ENCODE results near the gene DHRSX.

Gene DHRSX

DNA sequence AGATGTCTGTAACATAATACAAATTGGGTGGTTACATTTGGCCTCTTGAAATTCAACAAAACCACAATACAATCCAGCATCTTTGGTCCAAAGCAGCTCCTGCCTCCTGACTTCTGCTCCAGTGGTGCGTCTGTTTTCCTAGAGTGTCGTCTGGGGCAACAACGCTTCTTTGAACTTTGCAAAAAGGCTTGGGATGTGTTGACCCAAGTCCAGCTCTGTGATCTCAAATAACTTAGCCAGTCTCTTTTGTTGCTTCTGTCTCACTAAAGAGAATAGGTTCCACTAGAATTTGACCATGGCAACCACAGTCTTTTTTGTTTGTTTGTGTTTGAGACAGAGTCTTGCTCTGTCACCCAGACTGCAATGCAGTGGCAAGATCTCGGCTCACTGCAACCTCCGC, 324.0 kb downstream of the DHRSX start:
- Histone ChIP-seq H3K9ac (ENCODE audit: low read depth, low read length) (no peak overlapping the region), H3K9me3 (ENCODE audit: control insufficient read depth, insufficient read depth, low read length) (no peaks in the 10 kb centered on the region), H3K36me3 (ENCODE audit: insufficient read depth, low read length) (no peaks in the 10 kb centered on the region), H3K4me1 (ENCODE audit: insufficient read depth, low read length) (no peaks in the 10 kb centered on the region)

DNA sequence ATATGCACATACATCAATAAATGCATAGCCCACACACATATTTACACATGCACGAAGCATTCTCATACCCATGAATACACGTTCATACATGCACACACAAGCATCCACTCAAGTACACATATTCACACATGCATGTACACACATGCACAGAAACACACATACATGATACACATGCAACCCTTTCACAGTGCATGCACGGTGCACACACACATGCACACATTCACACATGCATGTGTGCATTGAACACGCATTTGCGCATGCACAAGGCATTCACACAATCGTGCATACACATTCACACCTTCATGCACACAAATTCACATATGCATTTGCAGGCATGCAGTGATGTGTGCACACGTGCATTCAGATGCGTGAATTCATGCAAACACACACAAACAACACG, 324.5 kb downstream of the DHRSX start:
- Histone ChIP-seq H3K36me3 (ENCODE audit: insufficient read depth, low read length) (no peaks in the 10 kb centered on the region), H3K9me3 (ENCODE audit: control insufficient read depth, insufficient read depth, low read length) (no peaks in the 10 kb centered on the region), H3K4me1 (ENCODE audit: insufficient read depth, low read length) (no peaks in the 10 kb centered on the region), H3K9ac (ENCODE audit: low read depth, low read length) (no peak overlapping the region)

DNA sequence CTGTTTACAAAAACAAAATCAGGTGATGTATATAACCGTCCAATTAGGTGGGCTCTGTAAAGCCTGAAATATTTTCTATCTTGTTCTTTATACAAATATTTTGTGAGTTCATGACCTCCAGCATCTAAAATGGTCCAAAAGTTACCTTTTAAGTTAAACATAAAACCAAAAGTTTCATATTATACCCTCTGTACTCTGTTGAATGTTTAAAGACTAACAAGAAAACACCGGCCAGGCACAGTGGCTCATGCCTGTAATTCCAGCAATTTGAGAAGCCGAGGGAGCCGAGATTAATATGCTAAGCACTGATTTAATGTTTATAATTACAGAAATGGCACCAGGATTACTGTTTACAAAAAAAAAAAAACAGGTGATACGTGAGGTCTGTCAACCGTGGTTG, 328.4 kb downstream of the DHRSX start:
- Histone ChIP-seq H3K9ac (ENCODE audit: low read depth, low read length) (no peak overlapping the region), H3K9me3 (ENCODE audit: control insufficient read depth, insufficient read depth, low read length) (no peaks in the 10 kb centered on the region), H3K4me1 (ENCODE audit: insufficient read depth, low read length) (no peaks in the 10 kb centered on the region), H3K36me3 (ENCODE audit: insufficient read depth, low read length) (no peaks in the 10 kb centered on the region)

Data from ES-I3 (cell line).